Articular chondrocyte of knee joint (primary cell): ENCODE results near the gene CCNB1. TPM values are rescaled to one million over a fixed set of nuclear protein-coding genes. Genes with fewer than 3 reads are reported as not detected.

ENCODE experiments used
- small RNA-seq: library from RNA; depleted of rRNA; stranded (forward); fragments of <200 nt; gene quantifications from one replicate; pipeline ENCODE3, GENCODE V24; 2012
- total RNA-seq: library from RNA; depleted of rRNA; stranded (reverse); fragments of >200 nt; gene quantifications from 2 replicates; pipeline ENCODE4 v1.2.3, GENCODE V29; 2012

The CCNB1 gene
- total RNA-seq: 69.0 and 101 TPM in 2 replicates

GRCh38 chr5:69166686-69167492, at the start of gene CCNB1:
Gene CCNB1 (plus strand): TSS chr5:69167150. CDS start chr5:69167263, 113 bp downstream.

DNA sequence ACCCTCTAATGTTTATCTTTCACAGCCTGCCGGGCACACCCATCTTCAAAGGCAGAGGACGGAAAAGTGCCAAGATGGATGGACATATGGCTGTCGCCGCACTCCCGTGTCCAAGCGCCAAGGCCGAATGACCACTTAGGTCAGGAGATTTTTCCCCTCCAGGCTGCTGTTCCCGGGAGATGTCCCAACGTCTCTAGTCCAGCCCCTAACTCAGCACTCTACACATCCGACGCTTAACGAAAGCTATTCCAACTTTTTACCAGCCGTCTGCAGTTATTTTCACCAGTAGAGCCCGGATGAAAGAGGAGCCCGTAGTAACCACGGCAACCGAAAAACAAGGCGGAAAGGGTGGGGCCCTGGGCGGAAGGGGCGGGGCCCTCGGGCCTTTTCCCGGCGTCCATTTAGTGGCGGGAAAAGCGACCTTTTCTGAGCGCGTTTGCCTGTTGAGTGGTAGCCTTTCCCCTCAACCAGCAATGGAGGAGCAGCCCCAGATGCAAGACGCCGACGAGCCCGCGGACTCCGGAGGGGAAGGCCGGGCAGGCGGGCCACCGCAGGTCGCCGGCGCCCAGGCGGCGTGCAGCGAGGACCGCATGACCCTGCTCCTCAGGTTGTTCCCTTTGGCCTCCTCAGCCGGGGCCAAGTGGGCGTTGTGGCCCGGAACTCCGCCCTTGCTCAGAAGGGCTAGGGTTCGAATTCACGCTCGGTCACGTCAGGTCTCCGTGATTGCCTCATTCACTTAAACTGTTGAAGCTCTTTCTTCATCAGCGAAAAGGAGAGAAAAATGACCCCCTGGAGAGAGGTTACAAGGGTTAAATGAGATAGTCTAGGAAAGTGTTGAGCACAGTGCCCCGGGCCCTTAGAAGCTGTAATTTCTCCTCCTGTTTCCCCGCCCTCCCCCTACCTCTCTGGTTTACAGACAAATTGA, 22.5 kb downstream of the CCNB1 start, which contains the start of gene CENPH:
Gene CENPH (plus strand): TSS at position 422 of the 925 bp plus-strand sequence. CDS start 52 bp downstream, at position 474.

Small RNAs within 50 kb of the gene (small RNA-seq; reads per million reads assigned to genes)
- gene SNORA50D: not detected

Other genes with a start within 250 kb of the CCNB1 start
- 51.0 and 55.9 TPM in 2 replicates for gene SLC30A5, start 73.1 kb upstream of the CCNB1 start, total RNA-seq
- 13.6 and 15.3 TPM in 2 replicates for gene CENPH, start 22.4 kb downstream of the CCNB1 start, total RNA-seq
- gene CDK7, start 67.7 kb downstream of the CCNB1 start, total RNA-seq: 46.9 and 52.6 TPM in 2 replicates
- 7.0 and 8.1 TPM in 2 replicates for gene CCDC125, start 165.7 kb downstream of the CCNB1 start, total RNA-seq
- 34.0 and 40.3 TPM in 2 replicates for gene AK6, start 202.4 kb downstream of the CCNB1 start, total RNA-seq
- 79.7 and 79.8 TPM in 2 replicates for gene TAF9, start 202.4 kb downstream of the CCNB1 start, total RNA-seq
- 27.1 and 27.6 TPM in 2 replicates for gene RAD17, start 202.7 kb downstream of the CCNB1 start, total RNA-seq
- gene MARVELD2, start 248.0 kb downstream of the CCNB1 start, total RNA-seq: 3.8 and 4.1 TPM in 2 replicates